Measurements from ENCODE around the gene ATP6V1G3. TPM values are rescaled to one million over a fixed set of nuclear protein-coding genes. Genes with fewer than 3 reads are reported as not detected.

ATP6V1G3 gene
- polyA plus RNA-seq, 1 experiment: not detected

DNA sequence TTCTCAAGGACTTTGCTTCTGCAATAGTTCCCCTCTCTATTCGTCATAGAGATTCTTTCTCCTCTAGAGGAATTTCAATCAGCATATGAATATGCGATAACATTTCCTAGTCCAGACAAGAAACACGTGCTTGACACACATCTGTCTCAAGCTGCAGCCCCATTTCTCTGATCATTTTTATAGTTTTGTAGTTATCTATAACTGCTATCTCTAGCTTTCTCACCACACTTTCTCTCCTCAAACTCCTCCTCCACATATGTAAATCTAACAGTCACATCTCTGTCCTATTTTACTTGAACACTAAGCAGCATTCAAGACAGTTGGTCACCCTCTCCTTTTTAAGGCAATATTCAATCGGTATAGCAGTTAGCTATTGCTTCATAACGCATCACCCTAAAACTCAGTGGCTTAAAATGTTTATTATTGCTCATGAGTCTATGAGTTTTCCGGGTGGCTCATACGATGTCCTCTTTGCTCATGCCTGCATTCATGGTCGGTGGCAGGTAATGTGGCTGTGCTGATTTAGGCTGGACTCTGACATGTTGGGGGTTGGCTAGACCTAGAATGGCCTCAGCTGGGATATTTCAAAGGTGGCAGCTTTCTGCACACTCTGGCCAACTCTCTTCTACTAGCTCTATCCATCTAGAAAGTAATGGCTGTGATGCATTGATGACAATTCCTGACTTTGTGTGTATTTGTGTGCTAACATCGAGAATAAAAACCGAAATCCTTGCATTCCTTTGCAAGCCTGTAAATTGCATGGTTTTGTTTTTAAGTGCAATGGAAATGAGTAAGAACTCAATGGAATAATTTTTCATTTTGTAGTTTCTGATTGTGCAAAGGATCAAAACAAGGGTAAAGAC, 20.6 kb downstream of the ATP6V1G3 start:
- TF ChIP-seq, protein P1, sequence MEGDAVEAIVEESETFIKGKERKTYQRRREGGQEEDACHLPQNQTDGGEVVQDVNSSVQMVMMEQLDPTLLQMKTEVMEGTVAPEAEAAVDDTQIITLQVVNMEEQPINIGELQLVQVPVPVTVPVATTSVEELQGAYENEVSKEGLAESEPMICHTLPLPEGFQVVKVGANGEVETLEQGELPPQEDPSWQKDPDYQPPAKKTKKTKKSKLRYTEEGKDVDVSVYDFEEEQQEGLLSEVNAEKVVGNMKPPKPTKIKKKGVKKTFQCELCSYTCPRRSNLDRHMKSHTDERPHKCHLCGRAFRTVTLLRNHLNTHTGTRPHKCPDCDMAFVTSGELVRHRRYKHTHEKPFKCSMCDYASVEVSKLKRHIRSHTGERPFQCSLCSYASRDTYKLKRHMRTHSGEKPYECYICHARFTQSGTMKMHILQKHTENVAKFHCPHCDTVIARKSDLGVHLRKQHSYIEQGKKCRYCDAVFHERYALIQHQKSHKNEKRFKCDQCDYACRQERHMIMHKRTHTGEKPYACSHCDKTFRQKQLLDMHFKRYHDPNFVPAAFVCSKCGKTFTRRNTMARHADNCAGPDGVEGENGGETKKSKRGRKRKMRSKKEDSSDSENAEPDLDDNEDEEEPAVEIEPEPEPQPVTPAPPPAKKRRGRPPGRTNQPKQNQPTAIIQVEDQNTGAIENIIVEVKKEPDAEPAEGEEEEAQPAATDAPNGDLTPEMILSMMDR (IDR thresholded peaks at IDR 0.05; ENCODE audit: insufficient read depth, low read depth, low read length): no peak
- H3K4me3 ChIP-seq (ENCODE audit: low read depth, low read length): no peak overlapping the region
- POLR2A ChIA-PET: no interaction called here
- no peak for DNase-seq (ENCODE audit: low read depth)
- no peaks in the 10 kb centered on the region for H3K36me3 ChIP-seq (ENCODE audit: control insufficient read depth, insufficient read depth, low read length)
- CTCF ChIA-PET: no interaction called here
- no peaks in the 10 kb centered on the region for H3K27me3 ChIP-seq (ENCODE audit: control insufficient read depth, insufficient read depth, low read length)

DNA sequence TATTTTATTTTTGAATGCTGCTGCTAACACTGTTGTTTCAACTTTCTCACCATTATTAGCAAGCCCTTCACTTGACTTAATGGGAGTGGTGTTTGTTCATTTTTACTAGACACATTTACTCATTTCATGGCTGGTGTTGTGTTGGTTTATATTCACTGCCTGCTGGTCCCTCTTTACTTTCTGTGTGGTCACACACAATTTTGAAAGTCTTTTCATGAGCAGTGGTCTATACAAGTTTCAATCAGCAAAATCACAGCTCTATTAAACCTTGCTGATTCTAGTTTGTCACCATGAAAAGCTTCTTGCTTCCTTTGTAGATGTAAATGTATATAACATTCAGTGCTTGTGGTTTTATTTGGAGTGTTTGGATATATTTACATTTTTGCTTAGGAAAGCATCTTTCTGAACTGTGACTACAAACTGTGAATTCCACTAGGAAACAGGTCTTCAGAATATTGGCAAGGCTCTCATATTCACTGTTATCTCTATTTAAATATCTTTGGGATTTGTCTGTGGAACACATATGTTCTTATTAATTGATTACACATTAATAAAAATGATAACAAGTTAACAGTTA, 22.8 kb downstream of the ATP6V1G3 start:
- Histone ChIP-seq H3K36me3 (ENCODE audit: control insufficient read depth, insufficient read depth, low read length) (no peaks in the 10 kb centered on the region), H3K4me3 (ENCODE audit: low read depth, low read length) (no peak overlapping the region), H3K27me3 (ENCODE audit: control insufficient read depth, insufficient read depth, low read length) (no peaks in the 10 kb centered on the region)
- no peak for DNase-seq (ENCODE audit: low read depth)
- CTCF ChIA-PET: no interaction called here
- POLR2A ChIA-PET: no interaction called here
- TF ChIP-seq, protein P1 (IDR thresholded peaks at IDR 0.05; ENCODE audit: insufficient read depth, low read depth, low read length): no peak

DNA sequence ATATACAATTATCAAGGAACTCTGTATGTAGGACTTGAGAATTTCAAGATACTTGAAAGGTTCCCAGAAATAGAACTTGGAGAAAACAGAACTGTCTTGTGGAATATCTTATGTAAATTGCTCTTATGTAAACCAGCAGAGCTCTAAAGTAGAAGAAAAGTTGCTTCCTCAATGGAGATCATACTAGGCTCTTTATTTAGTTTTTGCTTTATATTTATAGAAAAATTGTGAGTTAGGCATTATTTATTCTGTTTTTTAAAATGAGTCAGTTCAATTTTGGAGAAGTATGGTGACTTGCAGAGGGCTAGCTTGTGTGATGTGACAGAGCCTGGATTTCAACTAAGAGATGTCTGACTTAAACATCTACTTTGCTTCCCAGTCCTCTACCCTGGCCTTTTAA, 40.4 kb downstream of the ATP6V1G3 start:
- Histone ChIP-seq H3K27me3 (ENCODE audit: control insufficient read depth, insufficient read depth, low read length) (no peaks in the 10 kb centered on the region), H3K4me3 (ENCODE audit: low read depth, low read length) (no peak overlapping the region), H3K36me3 (ENCODE audit: control insufficient read depth, insufficient read depth, low read length) (no peaks in the 10 kb centered on the region)
- TF ChIP-seq, protein P1 (IDR thresholded peaks at IDR 0.05; ENCODE audit: insufficient read depth, low read depth, low read length): no peak
- POLR2A ChIA-PET: no interaction called here
- DNase-seq (ENCODE audit: low read depth): no peak
- CTCF ChIA-PET: interaction anchor here (0.5 kb wide), 1 partner anchor 13 kb away, joined by 3 read pairs; no protein-coding TSS in a partner anchor

DNA sequence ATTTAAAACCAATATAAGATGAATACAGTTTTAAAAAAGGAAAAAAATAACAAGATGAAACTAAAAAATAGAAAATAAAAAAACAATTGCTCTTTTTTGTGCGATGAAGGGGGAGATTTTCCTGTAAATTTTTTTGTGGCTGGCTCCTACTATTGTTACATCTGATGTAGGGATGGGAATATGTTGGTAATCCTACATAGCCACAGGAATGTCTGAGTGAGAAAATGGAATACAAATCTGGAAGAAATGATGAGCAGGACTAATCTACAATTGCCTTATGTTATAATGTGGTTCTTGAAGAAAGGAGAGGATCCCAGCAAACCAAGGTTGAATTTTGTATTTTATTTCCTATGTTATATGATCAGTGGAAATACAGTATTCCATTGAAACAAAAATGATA, 40.9 kb downstream of the ATP6V1G3 start:
- Histone ChIP-seq H3K27me3 (ENCODE audit: control insufficient read depth, insufficient read depth, low read length) (no peaks in the 10 kb centered on the region), H3K4me3 (ENCODE audit: low read depth, low read length) (no peak overlapping the region), H3K36me3 (ENCODE audit: control insufficient read depth, insufficient read depth, low read length) (no peaks in the 10 kb centered on the region)
- ChIA-PET CTCF (interaction anchor here (0.5 kb wide), 1 partner anchor 13 kb away, joined by 3 read pairs; no protein-coding TSS in a partner anchor), POLR2A (no interaction called here)
- TF ChIP-seq, protein P1 (IDR thresholded peaks at IDR 0.05; ENCODE audit: insufficient read depth, low read depth, low read length): no peak
- no peak for DNase-seq (ENCODE audit: low read depth)

DNA sequence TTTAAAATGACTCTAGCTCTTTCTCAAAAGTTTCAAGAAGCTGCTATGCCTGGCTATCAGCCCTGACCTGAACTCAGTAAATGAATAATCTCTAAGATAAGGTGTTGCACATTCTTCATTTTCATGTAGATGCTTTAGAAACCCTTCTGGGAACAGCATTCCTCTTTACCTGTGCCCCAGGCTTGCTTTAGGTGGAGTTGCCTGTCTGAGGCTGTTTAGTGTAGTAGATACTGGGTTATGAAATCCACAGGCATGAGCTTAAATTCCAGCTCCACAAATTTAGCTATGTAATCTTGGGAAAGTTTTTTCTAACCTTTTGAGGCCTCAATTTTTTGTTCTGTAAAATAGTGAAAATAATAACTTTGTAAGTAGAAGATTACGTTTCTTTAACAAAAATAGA, 41.6 kb downstream of the ATP6V1G3 start:
- Histone ChIP-seq H3K27me3 (ENCODE audit: control insufficient read depth, insufficient read depth, low read length) (no peaks in the 10 kb centered on the region), H3K4me3 (ENCODE audit: low read depth, low read length) (no peak overlapping the region), H3K36me3 (ENCODE audit: control insufficient read depth, insufficient read depth, low read length) (no peaks in the 10 kb centered on the region)
- TF ChIP-seq, protein P1 (IDR thresholded peaks at IDR 0.05; ENCODE audit: insufficient read depth, low read depth, low read length): no peak
- ChIA-PET CTCF (no interaction called here), POLR2A (interaction anchor here (0.5 to 0.6 kb wide), 2 partner anchors 171 to 182 kb away, joined by 3 read pairs; no protein-coding TSS in a partner anchor)
- no peak for DNase-seq (ENCODE audit: low read depth)
